A172 (cell line): ENCODE measurements around the gene B3GALT2. TPM values are rescaled to one million over a fixed set of nuclear protein-coding genes. Genes with fewer than 3 reads are reported as not detected.
"Not testable (repeated sequence)": the region's sequence is repeated elsewhere in the genome, so short reads cannot be mapped to it uniquely, and the experiment has no call there.

ENCODE experiments used
- DNase-seq: peaks from one replicate; pipeline ENCODE4 v3.0.0-alpha.2; 2015; ENCODE audit warnings: low spot score
- total RNA-seq: library from RNA; depleted of rRNA; stranded (reverse); fragments of >200 nt; shearing (Covaris generic); gene quantifications from 2 replicates; pipeline ENCODE4 v1.2.3, GENCODE V29; 2014; rRNA removed

B3GALT2 gene, protein sequence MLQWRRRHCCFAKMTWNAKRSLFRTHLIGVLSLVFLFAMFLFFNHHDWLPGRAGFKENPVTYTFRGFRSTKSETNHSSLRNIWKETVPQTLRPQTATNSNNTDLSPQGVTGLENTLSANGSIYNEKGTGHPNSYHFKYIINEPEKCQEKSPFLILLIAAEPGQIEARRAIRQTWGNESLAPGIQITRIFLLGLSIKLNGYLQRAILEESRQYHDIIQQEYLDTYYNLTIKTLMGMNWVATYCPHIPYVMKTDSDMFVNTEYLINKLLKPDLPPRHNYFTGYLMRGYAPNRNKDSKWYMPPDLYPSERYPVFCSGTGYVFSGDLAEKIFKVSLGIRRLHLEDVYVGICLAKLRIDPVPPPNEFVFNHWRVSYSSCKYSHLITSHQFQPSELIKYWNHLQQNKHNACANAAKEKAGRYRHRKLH
- 7.0 and 12.6 TPM in 2 replicates for total RNA-seq

DNA sequence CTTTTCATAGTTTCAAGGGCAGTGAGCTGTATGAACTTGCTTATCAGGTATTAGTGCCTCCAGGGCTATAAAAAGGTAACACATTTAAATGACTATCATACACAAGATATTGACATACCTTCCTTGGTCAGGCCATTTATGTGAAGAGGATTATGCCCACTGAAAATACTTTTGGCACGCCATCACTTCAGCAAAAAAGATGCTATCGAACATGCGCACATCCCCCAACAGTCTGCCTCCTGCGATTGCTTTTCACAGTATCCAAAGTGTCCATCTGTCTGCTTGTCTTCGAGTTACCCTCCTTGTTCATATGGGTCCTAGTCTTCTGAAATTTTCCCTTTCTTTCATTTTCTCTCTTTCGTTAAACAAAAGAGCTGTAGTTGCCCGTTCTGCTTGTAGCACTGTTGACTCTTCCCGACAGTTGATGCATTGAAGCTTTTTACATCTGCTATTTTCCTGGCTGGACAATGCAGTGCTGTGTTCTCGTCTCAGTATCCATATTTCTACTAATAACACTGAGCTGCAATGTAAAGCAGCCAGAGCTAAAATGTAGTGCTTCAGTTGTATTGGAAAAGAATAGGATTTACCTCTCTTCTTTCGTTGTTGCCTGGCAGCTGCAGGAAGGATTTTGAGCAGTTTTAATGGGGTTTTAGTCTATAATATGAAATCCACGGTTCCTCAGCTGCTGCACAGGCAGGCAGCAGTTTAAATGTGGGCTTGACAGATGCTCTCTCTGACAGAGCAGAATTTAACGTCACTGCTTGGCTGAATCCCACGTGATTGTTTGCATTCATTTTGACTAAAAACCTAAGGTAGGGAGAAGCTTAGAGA, at the start of gene B3GALT2:
TSS of gene B3GALT2 (minus strand) at position 713 of the 831 bp plus-strand sequence. CDS start 5,051 bp downstream, outside the sequence.
- DNase-seq: peak; percentile 56

DNA sequence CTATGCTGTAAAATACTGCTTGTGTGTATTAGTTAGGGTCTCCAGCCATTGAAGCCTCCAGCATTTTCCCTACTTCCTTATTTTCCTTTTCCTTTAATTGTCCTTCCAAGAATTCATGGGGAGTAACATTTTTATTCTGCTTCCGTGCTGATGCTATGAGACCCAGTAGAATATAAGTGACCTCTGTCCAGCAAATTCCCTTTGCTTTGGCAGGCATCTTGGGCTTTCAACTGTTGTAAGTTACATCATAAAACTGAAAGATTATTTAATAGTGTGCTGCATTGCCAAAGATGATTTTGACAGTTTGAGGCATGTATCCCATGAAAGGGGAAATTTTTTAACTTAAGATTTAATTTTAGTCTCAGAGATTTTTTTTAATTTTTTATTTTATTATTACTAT, 48.1 kb upstream of the B3GALT2 start:
- DNase-seq: no peak

DNA sequence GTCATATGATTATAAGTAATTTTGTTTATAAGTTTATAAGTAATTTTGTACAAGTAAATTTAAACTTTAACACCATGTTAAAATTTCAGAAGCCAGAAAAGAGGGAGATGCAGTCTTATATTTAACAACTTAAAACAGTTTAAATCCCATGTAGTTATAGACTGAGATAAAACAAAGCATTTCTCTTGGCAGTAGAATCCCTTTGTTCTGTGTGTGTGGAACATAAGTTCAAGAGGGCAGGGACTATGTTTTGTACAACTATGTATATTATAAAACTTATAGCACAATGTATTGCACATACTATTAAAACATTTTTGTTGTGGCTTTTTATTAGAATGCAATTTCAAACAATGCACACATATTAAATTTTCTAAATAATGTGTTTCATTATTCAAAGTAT, 44.7 kb upstream of the B3GALT2 start:
- DNase-seq: not testable (repeated sequence)

DNA sequence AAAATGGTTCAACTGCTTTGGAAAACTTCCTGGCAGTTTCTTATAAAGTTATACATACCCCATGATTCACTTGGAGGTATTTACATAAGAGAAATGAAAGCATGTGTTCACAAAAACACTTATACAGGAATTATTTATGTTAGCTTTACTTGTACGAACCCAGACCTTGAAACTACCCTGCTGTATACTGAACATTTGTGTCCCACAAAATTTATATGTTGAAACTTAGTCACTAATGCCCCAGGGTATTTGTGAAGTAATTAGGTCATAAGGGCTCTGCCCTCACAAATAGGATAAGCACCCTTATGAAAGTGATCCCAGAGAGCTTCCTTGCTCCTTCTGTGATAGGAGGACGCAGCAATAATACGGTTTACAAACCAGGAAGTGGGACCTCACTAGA, 42.7 kb upstream of the B3GALT2 start:
- DNase-seq: no peak

DNA sequence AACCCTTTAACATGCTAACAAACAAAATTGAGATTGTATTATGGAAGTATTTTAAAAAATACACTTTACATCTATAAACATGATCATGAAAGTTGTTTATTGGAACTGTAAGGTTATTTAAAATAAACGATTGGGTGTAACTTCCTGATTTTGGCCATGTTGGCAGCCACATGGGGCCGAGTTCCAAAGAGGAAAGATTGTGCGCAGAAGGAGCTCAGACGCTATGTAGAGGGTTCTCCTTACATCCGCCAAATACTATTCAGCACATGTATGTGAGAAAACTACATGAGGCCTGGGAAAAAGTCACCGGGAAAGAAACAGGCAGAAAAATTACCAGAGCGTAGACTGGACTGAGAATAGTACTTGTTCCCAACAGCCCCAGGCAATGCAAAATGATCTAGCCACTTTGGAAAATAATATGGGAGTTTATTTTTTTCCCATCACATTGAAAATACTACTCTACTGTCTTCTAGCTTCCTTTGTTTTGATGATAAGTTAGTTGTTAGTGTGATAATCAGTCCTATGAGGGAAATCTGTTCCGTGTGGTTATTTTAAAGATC, 35.7 kb upstream of the B3GALT2 start:
- DNase-seq: no peak

DNA sequence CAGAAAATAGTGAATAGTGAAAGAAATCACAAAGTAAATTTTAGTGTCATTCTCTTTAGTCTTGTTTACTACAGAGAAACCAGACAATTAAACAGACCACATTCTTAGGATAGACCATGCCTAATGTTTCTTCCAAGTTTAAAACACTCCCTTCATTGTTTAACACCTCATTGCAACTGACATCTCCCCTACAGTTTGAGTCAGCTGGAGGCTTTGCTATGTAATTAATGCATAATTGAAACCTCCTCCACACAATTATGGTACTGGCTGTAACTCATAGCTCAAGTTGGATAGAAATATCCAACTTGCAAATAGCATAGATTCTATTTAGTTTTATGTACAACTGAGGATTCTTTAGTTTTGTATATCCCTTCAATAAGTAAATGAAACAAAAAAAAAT, 35.2 kb upstream of the B3GALT2 start:
- DNase-seq: no peak

DNA sequence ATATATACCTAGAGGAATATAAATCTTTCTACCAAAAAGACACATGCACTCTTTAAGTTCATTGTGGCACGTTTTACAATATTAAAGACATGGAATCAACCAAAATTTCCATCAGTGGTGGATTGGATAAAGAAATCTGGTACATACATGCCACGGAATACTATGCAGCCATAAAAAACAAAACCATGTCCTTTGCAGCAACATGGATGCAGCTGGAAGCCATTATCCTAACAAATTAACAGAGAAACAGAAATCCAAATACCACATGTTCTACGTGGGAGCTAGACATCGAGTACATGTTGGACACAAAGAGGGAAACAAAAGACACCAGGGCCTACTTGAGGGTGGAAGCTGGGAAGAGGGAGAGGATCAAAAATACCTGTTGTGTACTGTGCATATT, 33.0 kb upstream of the B3GALT2 start:
- no peak for DNase-seq

DNA sequence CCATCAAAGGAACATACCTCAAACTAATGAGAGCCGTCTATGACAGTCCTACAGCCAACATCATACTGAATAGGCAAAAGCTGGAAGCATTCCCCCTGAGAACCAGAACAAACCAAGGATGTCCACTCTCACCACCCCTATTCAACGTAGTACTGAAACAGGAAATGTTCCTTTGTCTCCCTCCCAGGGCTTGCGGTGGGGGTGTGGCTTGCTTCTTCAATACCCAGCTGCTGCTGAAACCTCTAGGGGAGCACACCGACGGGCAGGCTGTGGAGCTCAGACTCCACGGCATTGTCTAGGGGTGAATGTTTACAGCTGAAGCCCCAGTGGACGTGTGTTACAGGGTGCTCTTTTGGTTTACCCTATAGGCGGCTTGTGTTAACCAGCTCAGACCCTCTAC, 30.5 kb upstream of the B3GALT2 start:
- DNase-seq: no peak

DNA sequence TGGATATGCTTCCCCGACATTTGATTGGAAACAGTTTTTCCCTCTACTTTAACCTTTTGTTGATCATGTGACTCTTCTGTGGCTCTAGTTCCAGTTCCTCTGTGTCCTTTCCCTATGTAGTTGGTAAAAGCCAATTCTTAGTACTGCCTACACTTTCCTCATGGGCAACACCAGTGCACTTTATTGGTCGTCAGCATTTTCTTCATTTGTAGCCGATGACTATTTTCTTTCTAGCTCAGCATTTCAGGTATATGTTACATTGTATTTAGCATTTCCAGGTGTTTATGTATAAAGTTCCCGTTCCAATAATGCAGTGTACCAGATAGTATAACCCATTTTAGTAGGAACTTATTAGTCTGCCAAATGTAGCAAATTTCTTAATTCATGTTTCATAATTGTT, 27.6 kb upstream of the B3GALT2 start:
- DNase-seq: no peak

DNA sequence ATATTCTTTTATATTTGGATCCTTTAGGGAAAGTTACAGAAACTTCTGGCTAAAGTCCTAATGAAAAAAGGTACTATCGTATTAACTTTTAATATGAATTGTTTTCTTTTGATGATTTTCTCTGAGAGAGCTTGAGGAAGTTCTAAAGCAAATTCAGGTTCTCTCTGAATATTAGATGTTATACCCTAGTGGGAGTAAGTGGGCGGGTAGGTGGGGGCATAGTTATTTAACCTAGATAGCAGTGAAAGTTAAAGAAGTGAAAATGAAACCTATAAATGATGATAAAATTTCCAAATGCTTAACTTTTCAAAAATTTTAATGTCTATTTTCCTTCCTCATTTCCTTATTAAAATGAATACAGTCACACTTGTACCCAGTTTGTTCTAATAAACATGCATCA, 26.2 kb upstream of the B3GALT2 start:
- DNase-seq: no peak

DNA sequence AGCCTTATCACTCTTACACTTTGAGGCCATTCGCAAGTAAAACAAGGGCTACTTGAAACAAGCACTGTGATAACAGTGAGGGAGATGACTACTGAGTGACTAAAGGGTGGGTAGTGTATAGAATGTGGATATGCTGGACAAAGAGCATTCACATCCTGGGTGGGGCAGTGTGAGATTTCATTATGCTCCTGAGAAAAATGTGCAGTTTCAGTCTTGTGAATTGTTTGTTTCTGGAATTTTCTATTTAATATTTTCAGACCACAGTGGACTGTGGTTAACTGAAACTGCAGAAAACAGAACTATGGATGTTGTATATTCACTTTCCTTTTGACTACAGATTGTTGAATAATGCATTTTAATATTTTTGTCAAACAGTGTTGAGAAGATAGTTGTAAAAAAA, 25.1 kb upstream of the B3GALT2 start:
- DNase-seq: peak; percentile 92

DNA sequence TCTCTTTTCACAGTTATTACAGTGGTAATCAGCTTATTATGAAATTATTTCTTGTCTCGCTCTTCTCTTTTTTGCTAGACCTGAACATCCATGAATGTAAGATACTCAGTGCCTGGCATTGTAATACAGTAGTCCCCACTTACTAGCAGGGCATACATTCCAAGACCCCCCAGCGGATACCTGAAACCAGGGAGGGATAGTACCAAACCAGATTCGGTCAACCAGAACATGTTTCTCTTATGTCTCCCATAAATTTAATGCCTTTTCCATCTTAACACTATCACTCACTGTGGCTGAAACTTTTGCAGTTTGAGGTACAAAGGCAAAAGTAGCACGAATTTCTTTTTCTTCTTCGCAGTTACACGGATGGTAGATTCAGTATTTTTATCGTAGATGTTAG, 24.6 kb upstream of the B3GALT2 start:
- DNase-seq: no peak

DNA sequence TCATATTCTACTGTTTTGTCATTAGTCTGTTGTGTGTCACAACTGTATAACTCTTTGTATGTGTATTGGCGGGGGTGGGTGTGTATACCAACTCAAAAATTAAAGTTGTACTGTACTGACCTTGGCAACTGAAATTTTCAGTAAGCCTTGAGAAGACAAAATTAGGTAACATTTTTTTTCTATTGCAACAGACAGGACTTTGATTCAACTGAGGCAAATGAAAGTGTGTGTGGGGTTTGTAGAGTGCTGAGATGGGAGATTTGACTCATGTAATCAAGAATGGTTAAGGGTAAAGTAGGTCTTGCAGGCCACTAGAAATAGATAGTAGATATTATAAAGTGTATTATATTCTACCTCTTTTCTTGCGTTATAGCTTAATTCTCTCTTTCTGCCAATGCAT, 14.6 kb upstream of the B3GALT2 start:
- no peak for DNase-seq

DNA sequence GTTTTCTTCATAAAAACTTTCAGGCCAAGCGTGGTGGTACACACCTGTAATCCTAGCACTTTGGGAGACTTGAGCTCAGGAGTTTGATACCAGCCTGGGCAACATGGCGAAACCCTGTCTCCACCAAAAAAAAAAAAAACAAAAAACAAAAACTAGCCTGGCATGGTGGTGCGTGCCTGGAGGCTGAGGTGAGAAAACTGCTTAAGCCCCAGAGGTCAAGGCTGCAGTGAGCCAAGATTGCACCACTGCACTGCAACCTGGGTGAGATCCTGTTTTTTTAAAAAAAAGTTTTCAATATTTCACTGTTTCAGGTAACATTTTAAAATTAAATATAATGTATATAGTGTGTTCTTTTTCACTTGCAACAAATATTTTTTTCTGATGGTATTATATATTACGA, 13.5 kb upstream of the B3GALT2 start:
- no peak for DNase-seq

DNA sequence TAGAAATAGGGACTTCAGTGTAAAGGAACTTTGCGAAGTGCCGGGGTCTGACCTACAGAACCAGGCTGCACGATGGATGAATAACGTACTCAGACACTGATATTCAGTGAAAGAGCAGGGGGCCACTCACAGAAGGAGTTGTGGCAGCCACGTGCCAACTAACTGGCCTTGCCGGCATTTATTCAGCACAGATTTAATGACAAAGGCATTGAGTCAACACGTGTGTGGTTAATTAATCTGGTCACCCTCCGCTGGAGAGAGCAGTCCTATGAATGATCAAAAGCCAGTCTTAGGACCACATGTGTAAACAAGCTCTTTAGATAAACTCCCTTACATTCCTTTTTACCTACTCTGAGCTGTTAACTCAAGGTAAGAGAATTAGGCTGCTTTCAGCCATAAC, 6.2 kb upstream of the B3GALT2 start:
- no peak for DNase-seq

DNA sequence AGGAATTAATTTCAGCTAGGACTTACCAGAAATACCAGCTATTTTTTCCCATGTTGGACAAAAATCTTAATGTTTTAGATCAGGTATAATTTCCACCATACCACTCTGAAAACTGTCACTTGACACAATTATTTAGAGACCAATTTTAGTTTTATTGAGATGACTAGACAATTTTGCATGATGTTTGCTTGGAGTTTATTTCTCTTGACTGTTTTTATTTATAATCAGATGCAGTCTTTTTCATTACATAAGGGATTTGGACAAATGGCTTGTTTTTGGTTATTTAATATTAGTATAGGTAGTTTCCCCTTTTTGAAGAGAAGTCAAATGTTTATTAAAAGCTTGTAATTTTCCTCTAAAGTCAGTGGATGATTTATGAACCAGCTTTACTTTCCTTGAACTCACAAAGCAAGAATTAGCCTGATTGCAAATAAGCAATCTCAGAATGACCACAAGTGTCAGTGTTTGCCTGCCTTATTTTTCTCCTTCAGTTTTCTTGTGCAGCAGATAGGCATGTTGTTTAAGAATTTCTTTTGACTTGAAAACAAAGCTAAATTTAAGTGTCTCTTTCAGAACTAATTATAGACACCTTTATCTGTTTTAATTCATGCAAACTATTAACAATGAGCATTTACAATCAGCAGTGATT, 3.8 kb upstream of the B3GALT2 start:
- DNase-seq: peak; percentile 21

DNA sequence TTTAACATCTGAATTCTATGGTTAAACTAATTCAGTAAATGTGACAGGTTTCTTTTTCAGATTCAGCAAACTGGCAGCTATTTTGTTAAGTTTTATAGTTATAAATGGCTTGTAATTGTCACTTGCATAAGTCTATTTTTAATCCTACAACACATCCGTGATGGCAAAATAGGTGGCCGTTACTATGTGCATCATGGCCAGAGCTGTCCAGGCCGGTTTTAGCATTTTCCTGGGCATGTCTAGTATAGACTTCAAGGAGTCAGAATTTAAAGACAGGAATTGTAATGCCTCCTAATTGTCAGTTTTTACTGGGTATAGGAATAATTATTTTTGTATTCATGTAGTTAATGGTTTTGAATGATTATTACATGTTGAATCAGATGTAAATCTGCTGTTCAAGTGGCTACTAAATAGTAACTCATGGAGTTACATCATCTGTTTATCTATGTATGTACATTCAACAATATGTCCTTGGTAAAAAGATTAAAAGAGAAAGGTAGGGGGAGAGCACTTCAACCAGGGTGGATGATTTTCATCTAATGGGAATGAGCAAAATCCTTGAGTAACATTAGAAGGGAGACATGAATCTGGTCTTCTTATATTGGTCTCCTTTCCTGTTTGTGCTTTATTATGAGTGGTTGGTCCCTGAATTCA, 3.2 kb upstream of the B3GALT2 start:
- no peak for DNase-seq

DNA sequence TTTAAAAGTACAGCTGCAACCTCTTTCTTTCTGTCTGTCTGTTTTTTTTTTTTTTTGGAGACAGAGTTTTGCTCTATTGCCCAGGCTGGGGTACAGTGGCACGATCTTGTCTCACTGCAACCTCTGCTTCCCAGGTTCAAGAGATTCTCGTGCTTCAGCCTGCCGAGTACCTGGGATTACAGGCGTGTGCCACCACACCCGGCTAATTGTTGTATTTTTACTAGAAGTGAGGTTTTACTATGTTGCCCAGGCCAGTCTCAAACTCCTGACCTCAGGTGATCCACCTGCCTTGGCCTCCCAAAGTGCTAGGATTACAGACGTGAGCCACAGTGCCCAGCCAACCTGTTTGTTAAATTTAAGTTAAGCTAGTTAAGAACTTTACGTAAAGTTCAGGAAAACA, 2.5 kb upstream of the B3GALT2 start:
- DNase-seq: not testable (repeated sequence)

DNA sequence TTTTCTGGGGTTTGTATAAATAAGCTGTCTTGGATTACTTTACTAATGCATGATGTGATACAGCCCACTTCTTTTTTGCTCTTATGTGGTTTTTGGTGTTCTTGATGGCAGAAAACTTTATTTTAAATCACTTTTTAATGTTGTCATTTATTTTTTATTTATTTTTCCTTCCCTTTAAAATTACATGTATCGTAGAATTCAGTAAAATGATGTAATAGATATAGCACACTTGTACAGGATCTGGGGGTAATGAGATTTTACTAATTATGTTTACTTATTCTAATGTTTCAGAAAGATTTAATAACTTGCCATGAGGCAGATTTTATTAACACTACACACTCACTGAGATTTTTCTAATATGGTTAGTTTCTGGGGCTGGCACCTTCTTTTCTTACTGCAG, 701 bp upstream of the B3GALT2 start:
- DNase-seq: no peak

DNA sequence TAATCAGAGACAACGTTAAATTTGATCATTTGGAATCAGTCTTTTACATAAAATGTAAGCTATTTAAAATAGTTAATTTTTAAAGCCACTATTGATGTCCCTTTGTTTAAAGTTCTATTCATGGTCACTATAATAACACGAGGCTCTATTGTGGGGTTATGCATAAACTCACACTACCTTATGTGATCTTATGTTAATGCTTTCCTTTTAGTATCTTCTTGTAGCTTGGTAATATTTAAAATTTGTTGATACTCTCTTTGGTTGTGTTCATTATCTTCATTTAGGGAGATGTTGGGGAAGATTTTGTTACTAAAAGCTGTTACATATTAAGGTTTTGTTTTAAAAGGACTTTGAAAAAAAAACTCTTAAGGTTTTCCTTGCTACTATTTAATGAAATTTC, 1.2 kb downstream of the B3GALT2 start:
- no peak for DNase-seq

DNA sequence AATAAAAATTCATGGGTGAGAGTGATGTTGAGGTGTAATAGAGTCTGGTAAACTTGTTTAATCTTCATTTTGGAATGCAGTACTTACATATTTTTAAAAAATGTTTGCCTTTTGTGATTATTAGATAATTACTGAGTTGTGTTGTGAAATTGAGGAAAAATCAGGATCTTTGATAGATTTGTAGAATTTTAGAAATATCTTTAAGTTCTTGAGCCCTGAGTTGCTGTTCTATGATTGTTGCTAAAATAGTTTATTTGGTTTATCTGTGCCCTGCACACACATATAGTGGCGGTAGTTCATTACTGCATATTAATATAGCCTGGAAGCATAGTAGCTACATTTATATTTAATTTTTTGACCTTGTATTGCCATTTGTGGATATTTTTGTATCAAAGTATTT, 1.6 kb downstream of the B3GALT2 start:
- DNase-seq: no peak
